Occipital lobe (tissue), 2 donors: ENCODE data around the gene AHCY. TPM values are rescaled to one million over a fixed set of nuclear protein-coding genes. Genes with fewer than 3 reads are reported as not detected.
"Not testable (repeated sequence)": the region's sequence is repeated elsewhere in the genome, so short reads cannot be mapped to it uniquely, and the experiment has no call there.

Experiments
- DNase-seq: peaks from one replicate; lab custom pipeline; 2025; lab: John Stamatoyannopoulos, UW
- total RNA-seq: library from RNA; depleted of rRNA; stranded (reverse); fragments of >200 nt; gene quantifications from one replicate; pipeline ENCODE4 v1.2.3, GENCODE V29; 2014

Gene AHCY
- total RNA-seq, 1 donor from 2014 or later = 42.9 TPM

GRCh38 chr20:34299556-34300255 lies 3.4 kb downstream of the AHCY start:
- no peak for DNase-seq

GRCh38 chr20:34298294-34298784 lies 4.8 kb downstream of the AHCY start:
- DNase-seq = not testable (repeated sequence)

- DNase-seq = no peak
Measured at GRCh38 chr20:34296468-34296867, 6.7 kb downstream of the AHCY start.

GRCh38 chr20:34295284-34295683 lies 7.9 kb downstream of the AHCY start:
- no peak for DNase-seq

- no peak for DNase-seq
Measured at GRCh38 chr20:34294563-34294962, 8.6 kb downstream of the AHCY start.

- DNase-seq = no peak
Measured at GRCh38 chr20:34293589-34293988, 9.6 kb downstream of the AHCY start.

- DNase-seq = no peak
Measured at GRCh38 chr20:34293119-34293518, 10.0 kb downstream of the AHCY start.

GRCh38 chr20:34292496-34292895 lies 10.7 kb downstream of the AHCY start:
- DNase-seq = no peak

GRCh38 chr20:34290471-34290870 lies 12.7 kb downstream of the AHCY start:
- no peak for DNase-seq

- not testable (repeated sequence) for DNase-seq
Measured at GRCh38 chr20:34287500-34287899, 15.7 kb downstream of the AHCY start.

GRCh38 chr20:34285450-34285849 lies 17.7 kb downstream of the AHCY start:
- no peak for DNase-seq

GRCh38 chr20:34283844-34284243 lies 19.3 kb downstream of the AHCY start:
- DNase-seq = no peak

- no peak for DNase-seq
Measured at GRCh38 chr20:34282041-34282440, 21.1 kb downstream of the AHCY start.

GRCh38 chr20:34281177-34281576 lies 22.0 kb downstream of the AHCY start:
- no peak for DNase-seq

GRCh38 chr20:34274694-34275093 lies 28.5 kb downstream of the AHCY start:
- no peak for DNase-seq

- no peak for DNase-seq
Measured at GRCh38 chr20:34271956-34272355, 31.2 kb downstream of the AHCY start.

GRCh38 chr20:34269996-34270627 lies 33.0 kb downstream of the AHCY start:
- DNase-seq = no peak

GRCh38 chr20:34268851-34269636 lies 34.1 kb downstream of the AHCY start:
- no peak for DNase-seq

- no peak for DNase-seq
Measured at GRCh38 chr20:34268145-34268544, 35.0 kb downstream of the AHCY start.

- no peak for DNase-seq
Measured at GRCh38 chr20:34264141-34264540, 39.0 kb downstream of the AHCY start.

- not testable (repeated sequence) for DNase-seq
Measured at GRCh38 chr20:34263468-34263867, 39.7 kb downstream of the AHCY start.
